Heart left ventricle (tissue), 13 donors: ENCODE measurements around the gene WBP11.

Experiments used
- POLR2A ChIP-seq, 2 donors: fragments of 450-650 bp; IDR thresholded peaks; one replicate each; pipeline ENCODE4 v1.6.1; 2017; ENCODE audit warnings: antibody characterized with exemption in 2 of 2, mild to moderate bottlenecking in 2 of 2, moderate library complexity in 2 of 2
- TF ChIP-seq, protein P1 (sequence below), 12 donors: fragments of 200-600 bp; sonication (generic) in 4 of 12; IDR thresholded peaks; one replicate each; pipeline versions ENCODE4 v1.5.0 to v1.8.0; 2018 to 2022; ENCODE audit warnings: antibody characterized with exemption in 12 of 12, mild to moderate bottlenecking in 5 of 12
- donor health status: ischemic (EF 13 %, LVEDD 7.1; RV severe dilation, severe dysfunction).
- donor health status: DM: no; HTN: yes; CAD: no.
- donor health status: DM: no; HTN: no; CAD: no.
- donor health status: ischemic (EF 25% LVEDD 6.9; RV normal size, moderate dysfunction).
- donor health status: ischemic (EF 25% LVEDD 5.7; RV mildly dilated, moderate dysfunction).
- donor health status: ischemic (EF 35%, LVEDD 5.7; RV mildly dilated, moderate dysfunction).
- donor health status: nonischemic (EF 11% LVEDD 7.7; RV severe dilation, severe dysfunction).
- donor health status: DM: yes; HTN: yes; CAD: no.
- donor health status: PGD.
- donor health status: ischemic (EF 29% LVEDD 5.4; RV normal size, mild dysfunction).
- donor health status: nonischemic (EF 23%, LVEDD 6.1; RV moderate dilation, normal function).

DNA sequence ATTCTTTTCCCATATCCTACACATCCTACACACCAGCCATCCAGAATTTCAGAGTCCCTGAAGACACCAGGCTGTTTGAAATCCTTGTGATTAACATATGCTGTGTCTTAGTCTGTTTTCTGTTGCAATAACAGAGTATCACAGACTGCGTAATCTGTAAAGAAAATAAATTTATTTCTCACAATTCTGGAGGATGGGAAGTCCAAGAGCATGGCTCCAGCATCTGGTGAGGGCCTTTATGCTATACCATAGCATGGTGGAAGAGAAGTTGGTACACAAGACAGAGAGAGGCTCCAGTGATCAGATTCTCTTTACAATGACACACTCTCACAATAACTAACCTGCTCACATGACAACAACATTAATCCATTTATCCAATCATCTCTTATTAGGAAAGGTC lies 36.0 kb upstream of the WBP11 start:
- TF ChIP-seq, protein P1, sequence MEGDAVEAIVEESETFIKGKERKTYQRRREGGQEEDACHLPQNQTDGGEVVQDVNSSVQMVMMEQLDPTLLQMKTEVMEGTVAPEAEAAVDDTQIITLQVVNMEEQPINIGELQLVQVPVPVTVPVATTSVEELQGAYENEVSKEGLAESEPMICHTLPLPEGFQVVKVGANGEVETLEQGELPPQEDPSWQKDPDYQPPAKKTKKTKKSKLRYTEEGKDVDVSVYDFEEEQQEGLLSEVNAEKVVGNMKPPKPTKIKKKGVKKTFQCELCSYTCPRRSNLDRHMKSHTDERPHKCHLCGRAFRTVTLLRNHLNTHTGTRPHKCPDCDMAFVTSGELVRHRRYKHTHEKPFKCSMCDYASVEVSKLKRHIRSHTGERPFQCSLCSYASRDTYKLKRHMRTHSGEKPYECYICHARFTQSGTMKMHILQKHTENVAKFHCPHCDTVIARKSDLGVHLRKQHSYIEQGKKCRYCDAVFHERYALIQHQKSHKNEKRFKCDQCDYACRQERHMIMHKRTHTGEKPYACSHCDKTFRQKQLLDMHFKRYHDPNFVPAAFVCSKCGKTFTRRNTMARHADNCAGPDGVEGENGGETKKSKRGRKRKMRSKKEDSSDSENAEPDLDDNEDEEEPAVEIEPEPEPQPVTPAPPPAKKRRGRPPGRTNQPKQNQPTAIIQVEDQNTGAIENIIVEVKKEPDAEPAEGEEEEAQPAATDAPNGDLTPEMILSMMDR (IDR thresholded peaks at IDR 0.05): no peak
- no peak for TF ChIP-seq POLR2A (IDR thresholded peaks at IDR 0.05)
